Astrocyte of the cerebellum (primary cell): ENCODE measurements around the gene CAMKMT.

Experiments used
- DNase-seq: peaks from one replicate; pipeline ENCODE4 v3.0.0-alpha.2; 2011; ENCODE audit warnings: low read depth
- H3K4me3 ChIP-seq: 2 replicates; pipeline ENCODE4 v1.5.1; 2011; ENCODE audit warnings: mild to moderate bottlenecking, low read depth, low read length, moderate library complexity
- CTCF ChIP-seq: IDR thresholded peaks from 2 replicates; pipeline ENCODE4 v1.5.1; 2012; ENCODE audit warnings: low read length, low read depth, moderate library complexity, mild to moderate bottlenecking; ENCODE audit errors: missing control alignments
- in situ Hi-C: cut with HindIII; loops from 2 replicates; pipeline ENCODE4 v1.10.0; 2017; ENCODE audit warnings: low sequenced_read_pairs

Gene CAMKMT

DNA sequence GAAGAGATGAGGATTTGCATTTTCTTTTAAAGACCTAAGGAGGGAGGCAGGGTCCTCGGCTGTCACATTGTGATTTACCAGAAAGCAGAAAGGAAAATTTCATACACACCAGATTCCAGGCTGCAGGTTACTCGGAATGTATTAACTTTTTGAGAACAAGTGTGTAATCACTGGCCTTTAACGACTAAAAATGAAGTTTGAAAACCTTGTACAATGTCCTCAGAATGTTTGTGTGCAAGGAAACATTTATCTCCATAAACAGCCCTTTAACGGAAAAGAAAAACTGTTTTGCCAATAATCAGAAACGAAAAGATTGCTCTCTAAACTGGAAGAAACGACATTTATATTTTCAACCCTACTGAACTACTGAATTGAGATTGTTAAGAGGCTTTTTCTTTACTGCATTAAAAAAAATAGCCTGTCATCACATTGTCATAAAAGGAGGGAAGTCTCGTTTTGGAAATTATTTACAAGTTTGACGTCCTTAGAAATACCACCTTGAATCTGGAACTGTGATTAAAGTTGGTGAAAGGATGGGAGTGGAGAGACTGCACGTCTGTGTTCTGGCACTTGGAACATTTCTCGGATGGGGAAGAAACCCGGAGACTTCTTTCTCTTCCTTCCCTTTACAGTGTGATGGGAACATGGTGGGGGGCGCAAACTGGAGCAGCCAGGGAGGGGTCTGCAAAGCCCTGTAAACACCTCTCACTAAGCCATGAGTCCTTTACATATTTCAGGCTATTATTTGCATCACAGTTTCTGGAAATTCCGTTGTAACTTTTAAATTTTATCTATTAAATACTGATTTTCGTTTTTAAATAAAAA is 445.7 kb downstream of the CAMKMT start:
- no peak for DNase-seq
- in situ Hi-C loops: no loop called here

GRCh38 chr2:44810892-44811530 is 449.3 kb downstream of the CAMKMT start:
- TF ChIP-seq CTCF: no peak
- in situ Hi-C loops: no loop called here
- no peak for DNase-seq
- H3K4me3 ChIP-seq: no peak overlapping the region

More for the DNA sequence above, 445.7 kb downstream of the CAMKMT start:
- no peak for TF ChIP-seq CTCF
- H3K4me3 ChIP-seq: no peak overlapping the region

DNA sequence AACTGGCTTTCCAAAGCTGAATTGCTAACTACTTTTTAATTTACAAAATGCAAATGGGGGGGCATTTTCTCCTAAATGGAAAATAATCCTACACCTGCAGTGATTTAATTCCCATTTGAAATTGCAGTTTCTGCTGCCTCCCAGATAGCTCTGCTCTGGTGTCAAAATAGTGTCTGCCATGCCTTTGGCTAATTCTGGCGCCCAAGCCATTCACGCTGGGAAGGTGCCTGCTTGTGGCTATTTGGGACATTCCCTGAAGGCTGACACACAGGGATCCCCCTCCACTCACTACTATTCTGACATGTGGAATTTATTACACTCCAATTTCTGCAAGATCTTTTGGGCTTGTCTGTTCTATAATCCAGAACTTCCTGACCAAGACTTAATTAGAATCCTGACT is 451.4 kb downstream of the CAMKMT start:
- in situ Hi-C loops: no loop called here
- no peak for DNase-seq
- no peak overlapping the region for H3K4me3 ChIP-seq
- TF ChIP-seq CTCF: no peak

DNA sequence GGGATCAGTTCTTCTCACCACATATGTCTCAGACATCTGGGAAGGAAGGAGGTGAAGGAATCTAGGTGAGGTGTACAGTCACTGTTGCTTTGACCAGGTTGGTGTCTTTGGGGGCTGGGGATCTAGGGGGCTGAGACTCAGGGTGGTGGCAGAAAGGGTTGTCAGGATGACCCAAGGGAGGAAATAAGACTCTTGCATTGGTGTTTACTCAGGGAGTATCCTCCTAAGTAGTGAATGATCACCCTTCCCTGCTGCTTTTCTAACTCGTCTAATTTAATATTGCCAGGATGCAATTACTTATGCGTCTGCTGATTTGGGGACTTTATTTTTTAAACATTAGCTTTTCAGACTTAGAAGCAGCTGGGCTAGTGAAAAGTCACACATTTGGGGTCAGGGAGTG is 451.9 kb downstream of the CAMKMT start:
- DNase-seq: no peak
- no peak overlapping the region for H3K4me3 ChIP-seq
- no peak for TF ChIP-seq CTCF
- in situ Hi-C loops: no loop called here

DNA sequence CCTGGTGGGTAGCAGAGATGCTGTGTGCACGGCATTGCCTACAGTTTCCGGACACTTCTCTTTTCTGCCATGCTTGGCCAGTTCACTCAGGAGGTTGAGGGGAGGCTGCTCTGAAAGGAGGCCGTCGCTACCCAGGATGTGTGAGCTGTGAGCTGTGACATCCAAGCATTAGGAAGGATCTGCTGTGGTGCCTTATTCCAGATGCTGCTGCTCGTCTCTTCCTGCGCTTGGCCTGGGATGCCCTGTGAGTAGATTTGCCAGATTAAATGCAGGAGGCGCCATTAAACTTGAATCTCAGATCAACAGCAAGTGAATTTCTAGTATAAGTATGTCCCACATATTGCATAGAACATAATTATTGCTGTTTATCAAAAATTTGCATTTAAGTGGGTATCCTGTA is 455.5 kb downstream of the CAMKMT start:
- no peak for TF ChIP-seq CTCF
- DNase-seq: no peak
- H3K4me3 ChIP-seq: no peak overlapping the region
- in situ Hi-C loops: no loop called here

- H3K4me3 ChIP-seq: no peak overlapping the region
- in situ Hi-C loops: no loop called here
- no peak for TF ChIP-seq CTCF
- DNase-seq: no peak
Observed at GRCh38 chr2:44817673-44818335, 456.1 kb downstream of the CAMKMT start.
